Urothelium cell line (cell line): Measurements from ENCODE around the gene LCLAT1.
"Not testable (repeated sequence)": the region's sequence is repeated elsewhere in the genome, so short reads cannot be mapped to it uniquely, and the experiment has no call there.

Experiments used
- DNase-seq: peaks from one replicate; pipeline ENCODE4 v3.0.0; 2011; ENCODE audit warnings: low spot score, mixed read lengths
- FAIRE-seq: peaks from 2 replicates; lab custom pipeline; 2011; peaks lifted over from hg19 to GRCh38; lab: Jason Lieb, UNC

The LCLAT1 gene

DNA sequence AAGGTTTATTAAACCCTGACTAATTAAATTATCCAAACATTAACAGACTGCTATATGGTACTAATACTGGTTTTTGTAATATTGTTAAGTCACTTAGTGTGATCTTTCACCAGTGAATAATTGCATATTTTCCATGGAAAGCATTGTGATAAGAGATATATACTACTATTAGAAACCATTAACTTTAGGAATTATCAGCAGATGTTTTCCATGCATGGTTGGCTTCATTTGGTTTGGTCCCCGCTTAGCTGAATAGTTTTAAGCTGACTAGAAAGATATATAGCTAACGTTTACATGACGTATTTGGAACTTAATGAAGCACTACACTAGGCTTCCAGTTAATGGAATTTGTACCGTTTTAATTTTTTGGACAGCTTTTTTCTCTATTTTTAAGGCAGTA is 37.9 kb downstream of the LCLAT1 start:
- no peak for FAIRE-seq

DNA sequence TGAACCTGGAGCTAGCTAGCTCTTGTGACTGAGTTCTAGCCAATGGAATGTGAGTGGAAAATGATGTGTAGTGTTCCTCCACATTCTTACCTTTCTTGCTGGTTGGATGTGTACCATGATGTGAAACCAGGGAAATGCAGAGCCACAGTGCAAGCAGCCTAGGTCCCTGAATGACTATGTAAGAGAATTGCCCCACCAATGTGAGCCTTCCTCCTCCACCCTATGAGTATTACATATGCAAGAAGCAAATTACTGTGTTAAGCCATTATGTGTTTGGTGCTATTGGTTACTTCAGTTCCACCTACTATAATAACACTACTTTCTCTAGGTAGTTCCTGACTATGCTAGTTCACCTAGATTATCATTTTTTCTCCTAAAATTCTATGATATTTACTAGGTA is 39.6 kb downstream of the LCLAT1 start:
- FAIRE-seq (no peak), DNase-seq (no peak)

More for the DNA sequence above, 37.9 kb downstream of the LCLAT1 start:
- no peak for DNase-seq

DNA sequence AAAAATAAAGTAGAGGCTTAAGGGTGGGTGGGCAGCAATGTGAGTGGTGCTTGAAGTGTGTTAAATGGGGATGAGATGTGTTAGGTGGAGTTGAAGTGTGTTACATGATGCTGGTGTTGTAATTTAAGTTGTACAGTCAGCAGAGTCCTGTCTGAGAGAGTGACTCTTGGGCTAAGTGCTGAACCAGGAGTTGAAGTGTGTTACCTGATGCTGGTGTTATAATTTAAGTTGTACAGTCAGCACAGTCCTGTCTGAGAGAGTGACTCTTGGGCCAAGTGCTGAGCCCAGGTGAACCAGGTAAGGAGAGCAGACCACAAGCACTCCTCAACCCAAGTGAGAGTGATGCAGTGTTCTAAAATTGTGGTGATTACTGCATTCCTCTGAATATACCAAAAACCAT is 40.6 kb downstream of the LCLAT1 start:
- FAIRE-seq (no peak), DNase-seq (no peak)

DNA sequence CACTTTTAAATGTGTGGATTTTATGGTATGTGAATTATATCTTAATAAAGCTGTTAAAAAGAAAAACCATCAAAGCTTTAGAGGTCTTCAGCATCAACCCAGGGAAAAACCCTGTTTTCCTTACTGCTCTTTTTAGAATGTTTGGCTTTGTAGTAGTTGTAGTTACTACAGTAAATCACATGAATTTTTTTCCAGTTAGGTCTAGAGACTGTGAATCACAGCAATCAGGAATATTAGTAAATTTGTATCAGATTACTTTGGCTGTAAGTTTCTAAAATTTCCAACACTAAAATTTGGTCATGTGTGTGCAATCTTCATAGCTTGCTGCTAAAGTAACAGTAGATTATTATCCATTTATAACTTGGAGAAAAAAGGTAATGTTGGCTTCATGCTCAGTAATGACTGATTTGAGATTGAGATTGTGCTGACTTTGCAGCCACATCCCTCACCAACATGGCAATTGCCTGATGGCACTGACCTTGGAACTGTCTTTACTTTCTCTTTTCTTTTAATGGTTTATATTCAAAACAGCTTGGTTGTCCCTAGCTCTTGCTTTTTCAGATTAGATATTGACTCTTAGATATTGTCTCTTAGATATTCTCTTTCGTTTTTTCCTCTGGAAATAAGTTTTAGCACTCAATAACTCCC is 41.1 kb downstream of the LCLAT1 start:
- DNase-seq (no peak), FAIRE-seq (no peak)

DNA sequence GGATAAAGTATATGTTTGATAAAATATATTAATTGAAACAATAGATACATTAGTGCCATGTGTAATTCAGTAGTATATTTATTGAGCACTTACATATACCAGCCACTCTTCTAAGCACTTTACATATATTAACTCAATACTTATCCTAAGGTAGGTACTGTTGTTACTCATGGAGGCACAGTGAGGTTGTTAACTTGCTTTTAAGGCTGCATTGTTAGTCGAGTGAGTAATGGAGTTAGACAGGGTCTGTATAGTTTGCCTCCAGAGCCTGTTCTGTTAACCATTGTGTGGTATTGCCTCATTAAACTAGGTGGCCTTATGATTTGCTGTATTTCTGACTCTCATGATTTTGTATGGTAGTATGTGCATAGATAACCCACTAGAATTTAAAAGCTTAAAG is 44.2 kb downstream of the LCLAT1 start:
- DNase-seq: no peak
- FAIRE-seq: peak; percentile 42

DNA sequence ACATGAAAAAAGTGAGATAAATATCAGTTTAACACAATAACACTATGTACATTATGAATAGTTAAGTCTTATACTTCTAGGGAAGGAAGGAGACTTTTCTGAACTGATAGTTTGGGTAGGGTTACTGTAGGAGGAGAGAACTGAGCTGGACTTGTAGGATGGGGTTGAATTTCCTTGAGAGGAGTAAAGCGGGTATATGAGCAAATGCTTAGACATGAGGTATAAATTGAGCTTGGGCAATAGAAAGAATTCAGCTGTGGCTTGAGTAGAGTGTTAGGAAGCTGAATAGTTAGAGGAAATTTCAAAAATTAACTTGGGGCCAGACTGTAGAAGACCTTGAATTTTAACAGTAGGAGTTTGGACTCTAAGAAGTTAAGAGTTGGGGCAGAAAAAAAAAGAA is 45.1 kb downstream of the LCLAT1 start:
- FAIRE-seq: no peak
- DNase-seq: no peak

DNA sequence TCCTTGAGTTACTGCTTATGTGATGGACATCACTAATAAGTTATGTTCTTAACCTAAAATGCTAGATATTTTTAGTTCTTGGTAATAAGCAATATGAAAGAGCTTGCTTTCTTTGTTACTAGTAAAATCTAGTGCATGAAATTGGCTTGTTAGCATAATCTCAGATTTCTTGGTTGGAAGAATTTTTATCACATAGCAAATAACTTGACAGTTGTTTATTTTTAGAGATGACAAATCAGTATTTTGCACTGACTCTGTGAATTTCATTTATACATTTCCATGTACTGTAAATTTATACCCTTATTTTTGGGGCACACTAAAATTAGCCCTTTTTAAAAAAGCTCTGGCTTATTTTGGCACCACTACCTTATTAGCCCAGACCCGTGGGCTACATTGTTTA is 45.6 kb downstream of the LCLAT1 start:
- no peak for FAIRE-seq
- no peak for DNase-seq

DNA sequence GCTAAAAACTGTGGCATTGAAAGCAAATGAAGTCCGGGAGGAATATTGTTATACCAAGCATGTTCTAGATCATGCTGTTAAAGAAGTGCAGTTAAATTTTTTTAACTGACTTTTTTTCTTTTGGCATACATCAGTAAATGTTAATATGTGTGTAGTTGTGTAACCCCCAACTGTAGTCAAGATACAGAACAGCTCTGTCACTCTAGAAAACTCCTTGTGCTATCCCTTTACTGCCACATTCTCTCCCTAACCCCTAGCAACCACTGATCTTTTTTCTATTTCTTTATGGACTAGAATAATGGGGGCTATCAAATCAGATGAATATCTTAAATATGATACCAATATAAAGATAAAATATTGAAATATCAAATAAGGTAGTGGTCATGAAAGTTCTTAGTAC is 46.4 kb downstream of the LCLAT1 start:
- no peak for FAIRE-seq
- DNase-seq: no peak

DNA sequence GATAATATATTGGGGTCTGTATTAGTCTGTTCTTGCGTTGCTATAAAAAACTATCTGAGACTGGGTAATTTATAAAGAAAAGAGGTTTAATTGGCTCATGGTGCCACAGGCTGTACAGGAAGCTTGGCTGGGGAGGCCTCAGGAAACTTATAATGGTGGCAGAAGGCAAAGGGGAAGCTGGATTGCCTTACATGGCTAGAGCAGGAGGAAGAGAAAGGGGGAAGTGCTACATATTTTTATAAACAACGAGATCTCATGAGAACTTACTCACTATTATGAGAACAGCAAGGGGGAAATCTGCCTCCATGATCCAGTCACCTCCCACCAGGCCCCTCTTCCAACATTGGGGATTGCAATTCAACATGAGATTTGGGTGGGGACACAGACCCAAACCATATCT is 48.9 kb downstream of the LCLAT1 start:
- DNase-seq, FAIRE-seq: not testable (repeated sequence)

DNA sequence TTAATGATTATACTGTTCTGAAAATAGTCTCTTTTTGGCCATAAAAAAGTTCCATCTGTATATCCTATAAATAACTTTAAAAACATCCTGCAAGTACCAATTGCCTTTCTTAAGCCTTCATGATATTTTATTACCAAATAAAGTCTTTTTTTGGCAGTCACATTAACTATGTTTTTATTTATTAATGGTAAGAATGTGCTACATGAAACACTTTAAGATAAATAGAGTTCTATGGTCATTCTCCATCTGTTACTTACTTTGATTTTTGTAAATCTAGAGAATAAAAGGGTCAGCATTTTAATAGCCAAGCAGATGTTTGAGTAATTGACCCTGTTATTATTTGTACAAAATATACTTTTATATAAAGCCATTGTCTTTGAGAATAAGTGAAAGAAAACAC is 52.6 kb downstream of the LCLAT1 start:
- FAIRE-seq: no peak
- no peak for DNase-seq

DNA sequence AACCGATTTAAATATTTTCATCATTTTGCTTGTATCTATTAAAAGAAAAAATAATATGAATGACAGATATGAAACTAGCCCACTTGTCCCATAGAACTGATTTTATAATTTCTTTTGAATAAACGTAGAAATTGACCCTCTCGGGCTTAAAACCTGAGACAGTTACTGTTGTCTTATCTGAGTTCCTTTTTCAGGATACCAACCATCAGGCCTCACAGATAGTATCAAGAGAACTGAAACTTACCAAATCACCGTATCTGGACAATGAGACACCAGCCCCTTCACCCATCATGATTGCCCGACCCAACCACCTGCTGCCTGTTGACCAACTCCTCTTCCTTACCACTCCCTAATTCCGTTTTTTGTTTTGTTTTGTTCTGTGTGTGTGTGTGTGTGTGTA is 53.7 kb downstream of the LCLAT1 start:
- no peak for FAIRE-seq

DNA sequence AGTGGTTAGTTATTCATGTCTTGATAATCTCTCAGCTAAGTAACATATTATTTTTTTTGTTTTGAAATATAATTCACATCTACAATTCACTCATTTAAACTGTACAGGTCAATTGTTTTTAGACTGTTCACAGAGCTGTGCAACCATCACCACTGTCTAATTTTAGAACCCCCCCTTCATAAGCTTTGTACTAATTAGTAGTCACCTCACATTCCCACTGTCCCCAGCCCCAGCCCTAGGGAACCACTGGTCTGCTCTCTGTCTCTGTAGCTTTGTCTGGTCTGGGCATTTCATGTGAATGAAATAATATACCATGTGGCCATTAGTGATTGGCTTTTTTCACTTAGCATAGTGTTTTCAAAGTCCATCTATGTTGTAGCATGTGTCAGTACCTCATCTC is 55.3 kb downstream of the LCLAT1 start:
- FAIRE-seq: no peak
- no peak for DNase-seq

More for the DNA sequence above, 53.7 kb downstream of the LCLAT1 start:
- no peak for DNase-seq

DNA sequence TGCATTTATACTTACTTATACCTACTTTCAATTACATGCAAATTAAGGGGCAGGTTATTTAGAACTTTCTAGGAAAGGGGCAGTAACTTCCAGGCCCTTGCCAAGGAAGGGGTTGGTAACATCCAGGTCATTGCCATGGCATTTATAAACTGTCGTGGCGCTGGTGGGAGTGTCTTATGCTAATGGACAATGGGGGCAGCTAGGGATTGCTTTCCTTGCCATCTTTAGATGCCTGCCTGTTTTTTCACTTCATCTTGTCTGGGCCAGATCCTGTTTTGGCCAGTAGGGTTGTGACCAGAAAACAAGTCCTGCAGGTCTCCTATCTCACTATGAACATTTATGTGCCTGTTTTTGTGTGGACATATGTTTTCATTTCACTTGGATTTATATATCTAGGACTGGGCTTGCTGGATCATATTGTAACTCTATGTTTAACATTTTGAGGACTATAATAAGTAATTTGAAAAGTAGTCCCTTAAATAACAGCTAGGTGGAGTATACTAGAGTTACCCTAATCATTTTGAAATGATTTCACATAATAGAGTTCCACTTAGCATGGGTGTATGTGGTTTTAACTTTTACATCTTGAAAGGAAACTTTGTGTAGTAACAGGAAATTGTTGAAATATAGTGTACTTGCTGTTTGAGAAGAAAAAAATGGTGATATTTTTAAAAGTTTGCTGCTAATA is 56.1 kb downstream of the LCLAT1 start:
- DNase-seq: no peak
- FAIRE-seq: no peak

DNA sequence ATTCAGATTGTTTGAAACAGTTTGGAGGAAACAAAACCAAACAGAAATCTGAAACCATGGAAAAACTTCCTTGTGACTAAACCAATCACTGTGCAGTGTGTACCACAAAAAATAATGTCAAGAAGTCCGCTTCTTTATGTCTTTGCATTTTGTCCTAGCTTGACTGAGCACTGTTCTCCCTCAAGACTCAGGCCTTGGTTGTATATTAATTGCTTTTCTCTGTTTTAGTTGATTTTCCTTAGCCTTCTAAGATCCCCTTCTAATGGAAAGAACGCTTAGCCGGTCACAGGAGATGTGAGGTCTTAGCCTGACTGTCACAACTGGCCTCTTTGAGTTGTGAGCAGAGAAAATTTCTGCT is 56.6 kb downstream of the LCLAT1 start:
- FAIRE-seq (no peak), DNase-seq (no peak)

DNA sequence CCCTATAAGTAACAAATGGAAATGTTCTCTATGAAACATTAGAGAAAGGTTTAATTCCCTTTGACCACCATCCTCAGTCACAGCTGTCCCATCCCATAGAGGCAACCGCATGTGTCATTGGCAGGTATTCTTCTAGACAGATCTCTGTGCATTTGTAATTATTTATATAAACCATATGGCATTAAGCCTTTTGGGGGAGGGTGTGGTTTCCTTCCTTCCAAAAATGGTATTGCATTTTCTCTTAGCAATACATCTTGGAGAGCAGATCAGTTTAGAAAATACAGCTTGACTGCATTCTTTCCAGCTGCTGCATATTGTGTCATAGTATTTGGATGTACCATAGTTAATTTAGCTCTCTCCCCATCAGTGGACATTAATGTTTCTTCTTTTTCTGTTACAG is 57.7 kb downstream of the LCLAT1 start:
- DNase-seq: no peak

DNA sequence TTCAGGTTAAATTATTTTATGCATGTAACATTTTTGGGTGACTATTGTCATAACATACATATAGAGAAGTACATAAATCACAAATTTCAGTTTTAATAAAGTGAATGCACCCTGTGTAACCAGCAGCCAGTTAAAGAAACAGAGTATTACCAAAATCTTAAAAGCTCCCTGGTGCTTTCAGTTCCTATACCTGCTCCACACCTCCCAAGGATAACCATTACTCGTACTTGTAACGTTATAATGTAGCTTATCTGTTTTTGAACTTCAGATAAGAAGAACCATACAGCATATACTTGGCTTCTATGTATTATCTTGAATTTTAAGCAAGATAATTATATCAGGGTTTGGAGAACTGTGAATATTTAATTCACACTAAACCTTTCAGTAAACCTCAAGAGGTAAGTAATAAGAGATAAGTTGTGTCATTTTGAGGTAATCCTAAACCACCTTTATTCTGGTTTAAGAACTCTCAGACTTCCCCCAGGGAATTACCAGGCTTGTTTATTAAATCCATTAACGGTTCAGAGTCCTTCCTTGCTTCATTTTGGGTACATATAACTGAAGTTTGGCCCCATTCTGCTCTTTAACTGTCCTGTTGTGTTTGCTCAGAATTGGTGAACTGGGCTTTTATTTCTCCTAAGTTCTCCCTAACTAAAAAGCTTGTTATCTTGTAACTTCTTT is 58.6 kb downstream of the LCLAT1 start:
- DNase-seq: no peak
- no peak for FAIRE-seq

More for the DNA sequence above, 57.7 kb downstream of the LCLAT1 start:
- no peak for FAIRE-seq

DNA sequence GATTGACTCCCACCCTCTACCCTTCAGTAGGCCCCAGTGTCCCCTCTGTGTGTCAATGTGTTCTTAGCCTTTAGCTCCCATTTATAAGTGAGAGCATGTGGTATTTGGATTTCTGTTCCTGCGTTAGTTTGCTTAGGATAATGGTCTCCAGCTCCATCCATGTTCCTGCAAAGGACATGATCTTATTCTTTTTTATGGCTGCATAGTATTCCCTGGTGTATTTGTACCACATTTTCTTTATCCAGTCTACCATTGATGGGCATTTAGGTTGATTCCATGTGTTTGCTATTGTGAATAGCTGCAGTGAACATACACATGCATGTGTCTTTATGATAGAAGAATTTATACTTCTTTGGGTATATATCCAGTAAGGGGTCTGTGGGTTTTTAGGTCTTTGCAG is 60.4 kb downstream of the LCLAT1 start:
- not testable (repeated sequence) for FAIRE-seq, DNase-seq

DNA sequence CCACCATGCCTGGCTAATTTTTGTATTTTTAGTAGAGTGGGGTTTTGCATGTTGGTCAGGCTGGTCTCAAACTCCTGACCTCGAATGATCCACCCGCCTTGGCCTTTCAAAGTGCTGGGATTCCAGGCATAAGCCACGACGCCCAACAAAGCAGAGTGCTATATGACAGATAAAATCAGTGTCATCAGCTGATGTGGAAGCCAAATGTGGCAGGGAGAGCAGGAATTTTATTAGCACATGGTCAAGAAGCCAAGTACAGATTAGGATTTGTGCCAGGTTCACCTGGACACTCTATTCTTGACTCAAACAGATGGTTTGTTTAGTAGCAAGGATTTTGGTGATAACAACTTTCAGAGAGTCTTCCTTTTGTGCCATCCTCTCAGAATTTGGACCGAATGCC is 62.7 kb downstream of the LCLAT1 start:
- DNase-seq (no peak), FAIRE-seq (no peak)

DNA sequence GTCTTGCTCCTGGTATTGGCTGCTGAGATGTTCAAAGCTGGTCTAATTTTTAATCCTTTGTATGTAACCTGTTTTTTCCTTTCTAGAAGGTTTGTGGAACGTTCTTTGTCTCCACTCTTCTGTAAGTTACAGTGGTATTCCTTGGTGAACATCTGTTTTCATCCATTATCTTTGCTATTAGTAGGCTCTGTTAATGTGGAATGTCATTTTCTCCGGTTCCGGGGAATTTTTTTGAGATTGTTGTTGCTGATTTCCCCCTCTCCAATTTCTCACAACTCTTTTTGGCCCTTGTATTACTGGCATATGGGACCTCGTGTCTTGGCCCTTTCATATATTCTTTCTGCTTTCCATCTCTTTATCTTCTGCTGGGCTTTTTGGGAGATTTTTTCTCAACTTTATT is 63.4 kb downstream of the LCLAT1 start:
- FAIRE-seq (no peak), DNase-seq (no peak)

DNA sequence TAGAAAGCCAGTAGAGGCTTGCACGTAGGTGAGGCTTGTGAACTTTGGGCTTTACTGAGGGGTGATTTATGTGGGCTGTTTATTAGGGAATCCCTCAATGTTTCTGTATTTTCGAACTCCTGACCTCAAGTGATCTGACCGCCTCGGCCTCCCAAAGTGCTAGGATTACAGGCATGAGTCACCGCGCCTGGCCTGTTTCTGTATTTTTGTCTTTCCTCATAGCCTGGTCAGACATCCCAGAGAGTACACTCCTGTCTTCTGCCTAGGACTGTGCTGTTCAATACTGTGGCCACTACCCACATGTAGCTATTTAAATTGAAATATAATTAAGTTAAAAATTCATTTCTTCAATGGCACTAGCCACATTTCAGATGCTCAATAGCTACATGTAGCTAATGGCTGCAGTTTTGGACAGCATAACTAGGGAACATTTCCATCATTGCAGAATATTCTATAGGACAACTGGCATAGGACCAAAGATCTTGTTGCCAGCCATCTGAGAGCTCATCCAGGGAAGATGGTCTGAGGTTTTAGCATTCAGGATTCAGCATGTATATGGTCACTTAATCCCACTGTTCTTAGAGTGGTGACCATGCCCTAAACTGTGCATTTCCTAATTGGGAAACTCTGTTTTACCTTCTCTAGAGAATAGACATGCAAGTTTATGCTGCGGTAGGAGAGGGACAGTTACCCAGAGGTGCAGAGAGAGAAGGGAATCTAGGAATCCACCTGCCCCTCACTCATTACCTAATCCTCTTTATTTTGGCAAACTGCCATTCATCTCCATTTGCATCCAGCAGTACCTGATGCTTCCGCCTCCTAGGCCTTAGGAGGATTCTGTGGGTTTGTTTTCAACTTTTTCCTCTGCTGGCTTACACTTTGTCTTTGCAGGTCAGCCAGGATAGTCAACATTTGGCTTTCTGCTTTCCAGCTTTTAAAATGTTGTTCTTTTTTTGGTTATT is 64.4 kb downstream of the LCLAT1 start:
- FAIRE-seq: peak; percentile 69
- DNase-seq: peak; percentile 26

DNA sequence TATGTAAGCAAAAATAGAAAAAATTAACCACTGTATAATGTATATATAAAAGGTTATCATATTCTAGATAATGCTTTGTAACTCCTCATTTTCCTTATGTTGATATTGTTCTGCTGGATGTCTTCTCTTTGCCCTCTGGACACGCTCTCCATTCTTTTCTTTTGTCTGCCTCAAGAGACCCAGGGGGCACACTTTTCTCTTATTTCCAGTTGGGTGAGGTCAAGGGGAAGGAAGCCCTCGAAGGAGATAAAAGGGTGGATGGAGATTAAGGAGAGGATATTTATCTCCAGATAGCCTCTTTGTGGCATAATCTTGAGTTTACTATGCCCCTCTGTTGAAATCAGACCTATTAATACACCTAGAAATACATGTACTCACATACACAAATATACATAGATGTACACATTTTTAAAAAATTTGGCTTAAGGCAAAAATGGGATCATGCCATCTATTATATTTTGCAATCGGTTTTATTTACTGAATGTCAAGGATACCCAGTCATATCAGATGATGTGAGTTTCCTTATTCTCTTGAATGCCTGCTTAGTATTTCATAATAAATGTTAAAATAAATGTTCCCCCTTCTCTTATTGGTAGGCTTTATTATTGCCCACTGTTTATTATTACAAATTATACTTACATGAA is 65.3 kb downstream of the LCLAT1 start:
- FAIRE-seq: no peak
- DNase-seq: no peak
